Neural progenitor cell (in vitro differentiated cells): ENCODE data around the gene CDC42. TPM values are rescaled to one million over a fixed set of nuclear protein-coding genes. Genes with fewer than 3 reads are reported as not detected.

Source experiments
- DNase-seq: peaks from one replicate; pipeline ENCODE4 v3.0.0-alpha.2; 2016; ENCODE audit warnings: low spot score
- H2AFZ ChIP-seq: fragments of 200-600 bp; sonication (generic); replicated peaks from 2 replicates; pipeline ENCODE4 v1.6.1; 2016; ENCODE audit warnings: antibody characterized with exemption
- H3F3A ChIP-seq: fragments of 200-600 bp; sonication (generic); 2 replicates; pipeline ENCODE4 v1.6.1; 2016; ENCODE audit warnings: antibody characterized with exemption, low read depth
- H3K27ac ChIP-seq: fragments of 200-600 bp; sonication (generic); 2 replicates; pipeline ENCODE4 v1.5.1; 2016; ENCODE audit warnings: mild to moderate bottlenecking
- H3K27me3 ChIP-seq: fragments of 200-600 bp; sonication (generic); 2 replicates; pipeline ENCODE4 v1.6.1; 2016; ENCODE audit warnings: mild to moderate bottlenecking, moderate library complexity
- H3K36me3 ChIP-seq: fragments of 200-600 bp; sonication (generic); 2 replicates; pipeline ENCODE4 v1.5.1; 2016
- H3K4me1 ChIP-seq: fragments of 200-600 bp; sonication (generic); 2 replicates; pipeline ENCODE4 v1.6.1; 2016; ENCODE audit warnings: mixed run types
- H3K4me2 ChIP-seq: fragments of 200-600 bp; sonication (generic); 2 replicates; pipeline ENCODE4 v1.6.1; 2016
- H3K4me3 ChIP-seq: fragments of 200-600 bp; sonication (generic); 2 replicates; pipeline ENCODE4 v1.5.1; 2016
- H3K79me2 ChIP-seq: fragments of 200-600 bp; sonication (generic); 2 replicates; pipeline ENCODE4 v1.6.1; 2016; ENCODE audit warnings: low read depth
- H3K9ac ChIP-seq: fragments of 200-600 bp; sonication (generic); 2 replicates; pipeline ENCODE4 v1.6.1; 2016
- H3K9me3 ChIP-seq: fragments of 200-600 bp; sonication (generic); 2 replicates; pipeline ENCODE4 v1.5.1; 2016; ENCODE audit warnings: low read depth
- H4K20me1 ChIP-seq: fragments of 200-600 bp; sonication (generic); 2 replicates; pipeline ENCODE4 v1.6.1; 2016; ENCODE audit warnings: low read depth
- H3K27ac Mint-ChIP-seq: 3 replicates; pipeline ENCODE4 v1.8.0; 2021; ENCODE audit warnings: mixed read lengths
- H3K27me3 Mint-ChIP-seq: 2 replicates; pipeline ENCODE4 v1.8.0; 2022; ENCODE audit warnings: low read depth, mild to moderate bottlenecking, inconsistent platforms, moderate library complexity, mixed read lengths; ENCODE audit not compliant: insufficient read depth
- H3K36me3 Mint-ChIP-seq: 3 replicates; pipeline ENCODE4 v1.8.0; 2021; ENCODE audit warnings: mixed read lengths
- H3K4me1 Mint-ChIP-seq: 3 replicates; pipeline ENCODE4 v1.8.0; 2021; ENCODE audit warnings: mixed read lengths
- H3K4me3 Mint-ChIP-seq: 3 replicates; pipeline ENCODE4 v1.8.0; 2021; ENCODE audit warnings: mild to moderate bottlenecking, moderate library complexity, mixed read lengths
- H3K9me3 Mint-ChIP-seq: 3 replicates; pipeline ENCODE4 v1.8.0; 2020; ENCODE audit warnings: mixed read lengths
- EZH2 ChIP-seq: fragments of 200-600 bp; sonication (generic); IDR thresholded peaks from 2 replicates; pipeline ENCODE4 v1.6.1; 2017; ENCODE audit warnings: antibody characterized with exemption, mild to moderate bottlenecking, moderate library complexity
- EZH2phosphoT487 ChIP-seq: fragments of 200-600 bp; sonication (generic); IDR thresholded peaks from 2 replicates; pipeline ENCODE4 v1.6.1; 2017; ENCODE audit warnings: antibody characterized with exemption
- total RNA-seq: library from RNA; depleted of rRNA; stranded (reverse); fragments of >200 nt; gene quantifications from 2 replicates; pipeline ENCODE4 v1.2.3, GENCODE V29; 2015; ENCODE audit warnings: low replicate concordance
- TF ChIP-seq, protein P1 (sequence below): fragments of 200-600 bp; sonication (generic); IDR thresholded peaks from 2 replicates; pipeline ENCODE4 v1.5.1; 2017; ENCODE audit warnings: antibody characterized with exemption, mild to moderate bottlenecking

CDC42 gene
- total RNA-seq, 1 donor from 2014 or later = 348 TPM

DNA sequence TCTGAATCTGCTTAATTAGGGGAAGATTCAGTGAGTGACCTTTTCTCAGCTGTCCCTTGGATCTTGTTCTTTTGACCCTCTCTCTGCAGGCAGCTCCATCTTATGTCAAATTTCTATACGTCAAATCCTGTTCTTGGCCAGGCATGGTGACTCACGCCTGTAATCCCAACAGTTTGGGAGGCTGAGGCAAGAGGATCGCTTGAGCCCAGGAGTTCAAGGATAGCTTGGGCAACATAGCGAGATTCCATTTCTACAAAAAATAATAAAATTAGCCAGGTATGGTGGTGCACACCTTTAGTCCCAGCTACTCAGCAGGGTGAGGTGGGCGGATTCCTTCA lies 12.3 kb upstream of the CDC42 start:
- H3K27me3 ChIP-seq = no peaks in the 10 kb centered on the region
- no peak overlapping the region for H3K4me3 ChIP-seq
- peak overlapping the region; percentile 2 for H2AFZ ChIP-seq
- H3K36me3 ChIP-seq = no peaks in the 10 kb centered on the region
- Mint-ChIP-seq H3K9me3 (no peaks in the 10 kb centered on the region), H3K36me3 (no peaks in the 10 kb centered on the region), H3K4me1 (peaks cover 22% of the 10 kb centered on the region), H3K27ac (peak overlapping the region; percentile 82), H3K27me3 (no peaks in the 10 kb centered on the region), H3K4me3 (no peak overlapping the region)
- no peaks in the 10 kb centered on the region for H3K9me3 ChIP-seq
- no peaks in the 10 kb centered on the region for H3F3A ChIP-seq
- no peak overlapping the region for H3K9ac ChIP-seq
- H4K20me1 ChIP-seq = no peaks in the 10 kb centered on the region
- no peak for DNase-seq
- no peaks in the 10 kb centered on the region for H3K79me2 ChIP-seq
- H3K4me1 ChIP-seq = no peaks in the 10 kb centered on the region
- TF ChIP-seq, protein P1, sequence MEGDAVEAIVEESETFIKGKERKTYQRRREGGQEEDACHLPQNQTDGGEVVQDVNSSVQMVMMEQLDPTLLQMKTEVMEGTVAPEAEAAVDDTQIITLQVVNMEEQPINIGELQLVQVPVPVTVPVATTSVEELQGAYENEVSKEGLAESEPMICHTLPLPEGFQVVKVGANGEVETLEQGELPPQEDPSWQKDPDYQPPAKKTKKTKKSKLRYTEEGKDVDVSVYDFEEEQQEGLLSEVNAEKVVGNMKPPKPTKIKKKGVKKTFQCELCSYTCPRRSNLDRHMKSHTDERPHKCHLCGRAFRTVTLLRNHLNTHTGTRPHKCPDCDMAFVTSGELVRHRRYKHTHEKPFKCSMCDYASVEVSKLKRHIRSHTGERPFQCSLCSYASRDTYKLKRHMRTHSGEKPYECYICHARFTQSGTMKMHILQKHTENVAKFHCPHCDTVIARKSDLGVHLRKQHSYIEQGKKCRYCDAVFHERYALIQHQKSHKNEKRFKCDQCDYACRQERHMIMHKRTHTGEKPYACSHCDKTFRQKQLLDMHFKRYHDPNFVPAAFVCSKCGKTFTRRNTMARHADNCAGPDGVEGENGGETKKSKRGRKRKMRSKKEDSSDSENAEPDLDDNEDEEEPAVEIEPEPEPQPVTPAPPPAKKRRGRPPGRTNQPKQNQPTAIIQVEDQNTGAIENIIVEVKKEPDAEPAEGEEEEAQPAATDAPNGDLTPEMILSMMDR = no peak
- TF ChIP-seq EZH2 = no peak
- TF ChIP-seq EZH2phosphoT487 = no peak
- no peak overlapping the region for H3K4me2 ChIP-seq
- H3K27ac ChIP-seq = no peak overlapping the region

DNA sequence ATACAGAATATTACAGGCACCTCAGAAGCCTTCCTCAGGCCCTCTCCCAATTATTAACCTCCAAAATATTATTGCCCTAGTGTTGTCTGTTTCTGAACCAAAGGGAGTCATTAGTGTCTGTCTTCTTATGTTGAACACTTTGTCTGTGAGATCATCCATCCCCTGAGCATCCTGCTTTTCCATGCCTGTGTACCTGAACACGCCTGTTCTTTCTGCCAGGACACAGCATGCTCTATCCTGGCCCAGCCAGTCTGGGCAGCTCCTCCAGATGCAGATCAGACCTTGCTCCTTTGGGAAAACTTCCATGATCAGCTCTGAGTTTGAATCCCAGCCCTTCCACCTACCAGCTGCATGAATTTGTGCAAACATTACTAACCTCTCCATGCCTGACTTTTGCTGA lies 11.0 kb upstream of the CDC42 start:
- no peak overlapping the region for H3K4me3 Mint-ChIP-seq
- no peaks in the 10 kb centered on the region for H3K9me3 ChIP-seq
- no peaks in the 10 kb centered on the region for H3F3A ChIP-seq
- H3K36me3 ChIP-seq = no peaks in the 10 kb centered on the region
- no peaks in the 10 kb centered on the region for H3K36me3 Mint-ChIP-seq
- H3K4me3 ChIP-seq = no peak overlapping the region
- no peaks in the 10 kb centered on the region for H3K79me2 ChIP-seq
- H4K20me1 ChIP-seq = no peaks in the 10 kb centered on the region
- no peak overlapping the region for H3K4me2 ChIP-seq
- no peaks in the 10 kb centered on the region for H3K27me3 Mint-ChIP-seq
- no peaks in the 10 kb centered on the region for H3K27me3 ChIP-seq
- DNase-seq = no peak
- no peaks in the 10 kb centered on the region for H3K4me1 ChIP-seq
- H3K9ac ChIP-seq = no peak overlapping the region
- no peak overlapping the region for H2AFZ ChIP-seq
- no peaks in the 10 kb centered on the region for H3K9me3 Mint-ChIP-seq
- peaks cover 22% of the 10 kb centered on the region for H3K4me1 Mint-ChIP-seq
- no peak overlapping the region for H3K27ac Mint-ChIP-seq
- TF ChIP-seq, protein P1 = no peak
- TF ChIP-seq EZH2phosphoT487 (no peak), EZH2 (no peak)
- H3K27ac ChIP-seq = no peak overlapping the region

DNA sequence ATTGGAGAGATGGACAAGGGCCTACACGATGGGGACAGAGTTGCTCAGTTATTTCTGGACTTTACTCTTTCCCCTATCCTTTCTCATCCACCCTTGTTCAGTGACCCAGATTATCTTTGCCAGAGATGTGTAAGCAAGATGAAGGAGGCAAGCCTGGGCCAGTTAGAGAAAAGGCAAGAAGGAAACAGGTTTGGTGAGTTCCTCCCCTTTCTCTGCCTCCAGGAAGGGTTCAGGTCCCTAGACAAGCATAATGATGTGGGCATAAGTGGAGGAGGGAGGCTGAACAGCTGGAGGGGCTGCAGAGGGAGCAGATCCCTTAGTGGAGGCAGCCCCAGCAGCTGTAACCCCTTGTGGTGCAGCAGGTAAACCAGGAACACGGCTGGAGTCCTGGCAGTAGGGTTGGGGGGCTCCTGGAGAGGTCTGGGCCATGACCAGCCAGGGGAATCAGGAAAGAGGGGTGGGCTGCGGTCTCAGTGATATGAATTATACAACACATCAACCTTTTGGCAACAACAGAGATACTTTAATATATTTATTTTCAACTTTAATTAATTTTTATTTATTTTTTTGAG lies 9.2 kb upstream of the CDC42 start:
- Mint-ChIP-seq H3K4me1 (peaks cover 12% of the 10 kb centered on the region), H3K27me3 (peaks cover 5% of the 10 kb centered on the region), H3K27ac (no peak overlapping the region), H3K9me3 (no peaks in the 10 kb centered on the region), H3K4me3 (no peak overlapping the region), H3K36me3 (no peaks in the 10 kb centered on the region)
- H3K9me3 ChIP-seq = no peaks in the 10 kb centered on the region
- no peaks in the 10 kb centered on the region for H3K27me3 ChIP-seq
- no peaks in the 10 kb centered on the region for H3K4me1 ChIP-seq
- no peaks in the 10 kb centered on the region for H3K79me2 ChIP-seq
- no peaks in the 10 kb centered on the region for H3F3A ChIP-seq
- no peak overlapping the region for H3K9ac ChIP-seq
- no peak overlapping the region for H3K4me2 ChIP-seq
- H4K20me1 ChIP-seq = no peaks in the 10 kb centered on the region
- no peaks in the 10 kb centered on the region for H3K36me3 ChIP-seq
- TF ChIP-seq EZH2 = no peak
- TF ChIP-seq EZH2phosphoT487 = no peak
- TF ChIP-seq, protein P1 = no peak
- H3K27ac ChIP-seq = no peak overlapping the region
- no peak overlapping the region for H3K4me3 ChIP-seq
- H2AFZ ChIP-seq = no peak overlapping the region
- DNase-seq = no peak
